Right lobe of liver (tissue), 6 donors: ENCODE results near the gene DAP3. TPM values are rescaled to one million over a fixed set of nuclear protein-coding genes. Genes with fewer than 3 reads are reported as not detected.

Experiments used
- ATAC-seq, 4 donors: fragments of 200-7000 bp; cut with Tn5 transposase; one replicate each; pipeline ENCODE4 v1.9.1; 2020; ENCODE audit warnings: mild to moderate bottlenecking in 4 of 4, moderate library complexity in 4 of 4
- DNase-seq, 3 donors: peaks; one replicate each; pipeline ENCODE4 v3.0.0-alpha.2; 2020
- H3K27ac ChIP-seq, 3 donors: fragments of 200-600 bp; one replicate each; pipeline ENCODE4 v1.8.0; 2022
- H3K27me3 ChIP-seq, 2 donors: fragments of 200-600 bp; one replicate each; pipeline ENCODE4 v1.8.0; 2022
- H3K36me3 ChIP-seq, 4 donors: fragments of 200-600 bp; sonication (generic) in 1 of 4; one replicate each; pipeline versions ENCODE4 v1.5.1 to v1.8.0; 2017 to 2022; ENCODE audit warnings: control low read depth in 1 of 4
- H3K4me1 ChIP-seq, 4 donors: fragments of 200-600 bp; sonication (generic) in 1 of 4; one replicate each; pipeline versions ENCODE4 v1.5.1 to v1.8.0; 2017 to 2022; ENCODE audit warnings: control low read depth in 1 of 4
- H3K4me3 ChIP-seq, 3 donors: fragments of 200-600 bp; one replicate each; pipeline ENCODE4 v1.8.0; 2022
- H3K9me3 ChIP-seq, 4 donors: fragments of 200-600 bp; sonication (generic) in 1 of 4; one replicate each; pipeline versions ENCODE4 v1.5.1 to v1.8.0; 2017 to 2022; ENCODE audit warnings: control low read depth in 1 of 4
- POLR2A ChIP-seq: fragments of 450-650 bp; IDR thresholded peaks from one replicate; pipeline ENCODE4 v1.6.1; 2017; ENCODE audit warnings: antibody characterized with exemption, mild to moderate bottlenecking
- WGBS: methylation state at CpG from one replicate; pipeline ENCODE4 v1.1.6; 2018; ENCODE audit warnings: low coverage, low lambda C conversion rate; ENCODE audit not compliant: insufficient coverage; ENCODE audit errors: missing lambda C conversion rate; 5-methylcytosine and 5-hydroxymethylcytosine counted together
- intact Hi-C, 2 donors: fragments of 100-400 bp; cut with DNase I; formaldehyde crosslinking; loops; one replicate each; pipeline versions ENCODE4 v1.11.2 to v1.14.1; 2022
- total RNA-seq, 6 experiments: library from RNA; depleted of rRNA in 2 of 6; stranded (reverse); fragments of >200 nt in 2 of 6; fragmentation: NEBNext Ultra II Directional in 3 of 6; extraction: Animal tissue kit (Norgen Biotek cat#: 25700) in 3 of 6; gene quantifications; one replicate each; pipeline versions ENCODE4 v1.1.0 to v1.2.4, GENCODE V29; 2016 to 2023
- TF ChIP-seq, protein P1 (sequence below), 4 donors: fragments of 200-600 bp in 3 of 4; fragments of 450-650 bp in 1 of 4; IDR thresholded peaks; one replicate each; pipeline versions ENCODE4 v1.5.1 to v1.8.0; 2016 to 2022; ENCODE audit warnings: antibody characterized with exemption in 4 of 4, mild to moderate bottlenecking in 2 of 4
- donor health status: DM: no; HTN: yes; CAD: no.
- donor health status: DM: no; HTN: no; CAD: no.
- donor health status: DM: no; HTN: no; CAD: no.
- donor health status: DM: no; HTN: yes; CAD: no.
- donor health status: DM: no; HTN: yes; CAD: no.

The DAP3 gene
- total RNA-seq, 6 experiments from 2014 or later: 53.9 to 136 (median 65.7) TPM

DNA sequence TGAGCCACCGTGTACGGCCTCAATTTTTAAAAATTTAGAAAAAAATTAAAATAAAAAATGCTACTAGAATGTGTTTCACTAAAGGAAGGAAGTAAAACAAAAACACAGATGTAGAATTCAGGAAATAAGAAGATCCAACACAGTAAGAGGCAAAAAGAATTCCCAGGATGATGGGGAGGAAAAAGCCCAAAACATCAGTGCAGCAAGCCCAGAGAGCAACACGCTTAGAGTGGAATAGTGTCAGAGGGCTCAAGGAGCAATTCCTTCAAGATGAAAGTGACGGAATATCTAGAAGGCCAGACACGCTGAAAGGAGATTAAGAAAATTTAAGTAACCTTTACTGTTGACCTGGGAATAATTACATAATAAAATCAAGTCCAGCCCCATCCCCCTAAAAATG lies 80.4 kb downstream of the DAP3 start:
- Histone ChIP-seq H3K4me3 (no peak overlapping the region), H3K9me3 (no peaks in the 10 kb centered on the region), H3K36me3 (peaks cover 0 to 78% (median 33%) of the 10 kb centered on the region in 4 donors), H3K27me3 (no peaks in the 10 kb centered on the region), H3K4me1 (no peaks in the 10 kb centered on the region), H3K27ac (no peak overlapping the region)
- ATAC-seq: no peak
- WGBS: 83% methylated on average over 4 of the region's 5 CpGs
- TF ChIP-seq POLR2A: no peak
- TF ChIP-seq, protein P1, sequence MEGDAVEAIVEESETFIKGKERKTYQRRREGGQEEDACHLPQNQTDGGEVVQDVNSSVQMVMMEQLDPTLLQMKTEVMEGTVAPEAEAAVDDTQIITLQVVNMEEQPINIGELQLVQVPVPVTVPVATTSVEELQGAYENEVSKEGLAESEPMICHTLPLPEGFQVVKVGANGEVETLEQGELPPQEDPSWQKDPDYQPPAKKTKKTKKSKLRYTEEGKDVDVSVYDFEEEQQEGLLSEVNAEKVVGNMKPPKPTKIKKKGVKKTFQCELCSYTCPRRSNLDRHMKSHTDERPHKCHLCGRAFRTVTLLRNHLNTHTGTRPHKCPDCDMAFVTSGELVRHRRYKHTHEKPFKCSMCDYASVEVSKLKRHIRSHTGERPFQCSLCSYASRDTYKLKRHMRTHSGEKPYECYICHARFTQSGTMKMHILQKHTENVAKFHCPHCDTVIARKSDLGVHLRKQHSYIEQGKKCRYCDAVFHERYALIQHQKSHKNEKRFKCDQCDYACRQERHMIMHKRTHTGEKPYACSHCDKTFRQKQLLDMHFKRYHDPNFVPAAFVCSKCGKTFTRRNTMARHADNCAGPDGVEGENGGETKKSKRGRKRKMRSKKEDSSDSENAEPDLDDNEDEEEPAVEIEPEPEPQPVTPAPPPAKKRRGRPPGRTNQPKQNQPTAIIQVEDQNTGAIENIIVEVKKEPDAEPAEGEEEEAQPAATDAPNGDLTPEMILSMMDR (IDR thresholded peaks at IDR 0.05): no peak
- intact Hi-C loops: no loop called here
- no peak for DNase-seq

DNA sequence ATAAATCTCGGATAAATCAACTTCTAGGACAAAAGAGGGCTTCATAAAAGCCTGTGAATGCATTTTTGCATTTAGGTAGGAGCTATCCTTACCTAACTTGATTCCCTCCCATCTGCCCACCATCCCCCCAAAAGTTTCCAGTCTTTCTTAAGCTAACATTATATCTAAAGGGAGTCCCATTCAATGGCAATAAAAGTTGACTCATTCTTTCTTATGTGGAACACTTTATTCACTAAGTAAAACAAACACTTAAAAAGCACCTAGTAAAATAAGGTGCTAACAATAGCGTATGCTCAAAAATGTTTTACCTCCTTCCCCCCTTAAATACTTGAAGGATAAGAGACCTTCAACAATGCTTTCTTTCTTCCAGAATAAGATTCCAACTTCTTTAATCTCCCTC lies 84.3 kb downstream of the DAP3 start:
- 91% methylated on average over 2 of the region's 2 CpGs for WGBS
- Histone ChIP-seq H3K27me3 (no peaks in the 10 kb centered on the region), H3K36me3 (peaks cover 0 to 88% (median 42%) of the 10 kb centered on the region in 4 donors), H3K4me1 (no peaks in the 10 kb centered on the region), H3K9me3 (no peaks in the 10 kb centered on the region), H3K4me3 (no peak overlapping the region), H3K27ac (no peak overlapping the region)
- intact Hi-C loops: no loop called here
- ATAC-seq: no peak
- no peak for DNase-seq
- no peak for TF ChIP-seq POLR2A
- TF ChIP-seq, protein P1 (IDR thresholded peaks at IDR 0.05): no peak

DNA sequence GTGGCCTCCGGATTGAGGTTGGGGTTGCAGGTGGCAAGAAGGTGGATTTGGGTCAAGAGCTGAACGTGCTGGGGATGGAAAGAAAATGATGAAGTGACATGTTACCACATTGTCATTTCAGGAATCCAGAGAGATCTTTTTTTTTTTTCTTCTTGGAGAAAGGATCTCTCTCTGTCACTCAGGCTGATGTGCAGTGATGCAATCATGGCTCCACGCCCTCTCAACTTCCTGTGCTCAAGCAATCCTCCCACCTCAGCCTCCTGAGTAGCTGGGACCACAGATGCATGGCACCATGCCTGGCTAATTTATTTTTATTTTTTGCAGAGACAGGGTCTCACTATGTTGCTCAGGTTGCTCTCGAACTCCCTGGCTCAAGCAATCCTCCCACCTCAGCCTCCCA lies 87.5 kb downstream of the DAP3 start:
- intact Hi-C loops: no loop called here

DNA sequence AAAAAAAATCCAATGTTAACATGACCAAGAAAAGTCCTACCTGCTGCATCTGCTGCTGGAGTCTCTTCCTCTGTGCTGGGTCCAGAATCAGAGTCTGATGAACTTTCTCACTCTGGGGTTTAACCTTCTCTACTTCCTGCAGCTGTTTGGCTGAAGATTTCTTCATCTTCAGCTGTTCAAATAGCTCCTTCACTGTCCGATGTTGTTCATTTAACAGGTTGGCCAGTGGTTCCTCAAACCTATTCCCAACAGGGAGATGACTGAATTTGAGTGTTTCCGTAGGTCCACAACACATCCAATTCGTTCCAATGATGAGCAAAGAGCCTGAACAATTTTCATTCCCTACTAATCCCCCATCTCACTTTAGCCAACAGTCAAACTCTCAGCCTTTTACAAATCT lies 88.7 kb downstream of the DAP3 start:
- H3K9me3 ChIP-seq: no peaks in the 10 kb centered on the region
- TF ChIP-seq, protein P1 (IDR thresholded peaks at IDR 0.05): no peak
- no peak for TF ChIP-seq POLR2A
- H3K4me1 ChIP-seq: no peaks in the 10 kb centered on the region
- no peak overlapping the region for H3K4me3 ChIP-seq
- H3K27me3 ChIP-seq: no peaks in the 10 kb centered on the region
- WGBS: 86% methylated on average over 3 of the region's 3 CpGs
- DNase-seq (no peak), ATAC-seq (no peak)
- H3K27ac ChIP-seq: no peak overlapping the region
- H3K36me3 ChIP-seq: peaks cover 0 to 62% (median 22%) of the 10 kb centered on the region in 4 donors
- intact Hi-C loops: no loop called here

More for the DNA sequence above, 87.5 kb downstream of the DAP3 start:
- 79% methylated on average over 3 of the region's 4 CpGs for WGBS
- Histone ChIP-seq H3K27ac (no peak overlapping the region), H3K36me3 (peaks cover 0 to 63% (median 26%) of the 10 kb centered on the region in 4 donors), H3K9me3 (no peaks in the 10 kb centered on the region), H3K4me3 (no peak overlapping the region), H3K27me3 (no peaks in the 10 kb centered on the region), H3K4me1 (no peaks in the 10 kb centered on the region)
- TF ChIP-seq, protein P1 (IDR thresholded peaks at IDR 0.05): no peak
- TF ChIP-seq POLR2A: no peak
- no peak for ATAC-seq
- DNase-seq: no peak

Other genes with a start within 250 kb of the DAP3 start
- gene ASH1L, start 126.3 kb upstream of the DAP3 start, total RNA-seq: 10 to 100 TPM; 13.9 to 24.3 (median 17.6) TPM
- gene MSTO1, start 78.9 kb upstream of the DAP3 start, total RNA-seq: 10 to 100 TPM in 5 of 6 experiments, 1 to 10 TPM in 1; 9.5 to 22.0 (median 16.7) TPM
- gene YY1AP1, start 317 bp upstream of the DAP3 start, total RNA-seq: 10 to 100 TPM; 24.3 to 37.2 (median 28.9) TPM
- gene GON4L, start 168.1 kb downstream of the DAP3 start, total RNA-seq: 10 to 100 TPM; 10.7 to 23.2 (median 20.1) TPM
- 1 to 10 TPM in 1 of 6 experiments, under 1 TPM in 5; 0.46 to 1.5 (median 0.73) TPM for gene SYT11, start 170.5 kb downstream of the DAP3 start, total RNA-seq
- gene RIT1, start 222.3 kb downstream of the DAP3 start, total RNA-seq: 10 to 100 TPM in 3 of 6 experiments, 1 to 10 TPM in 3; 4.9 to 28.3 (median 11.3) TPM
- gene KHDC4, start 245.3 kb downstream of the DAP3 start, total RNA-seq: 10 to 100 TPM; 14.1 to 19.0 (median 17.2) TPM